OCI-LY7 (cell line): ENCODE measurements around the gene PARVB.

Experiments used
- CTCF ChIP-seq: fragments of 200-600 bp; sonication (generic); conservative IDR thresholded peaks from 2 replicates; pipeline ENCODE4 v1.5.1; 2014; ENCODE audit warnings: mild to moderate bottlenecking, antibody characterized with exemption, low read length, moderate library complexity, mixed read lengths
- EZH2phosphoT487 ChIP-seq: fragments of 200-600 bp; sonication (generic); IDR thresholded peaks from 2 replicates; pipeline ENCODE4 v1.6.1; 2018; ENCODE audit warnings: low read depth, borderline replicate concordance, mild to moderate bottlenecking, mixed run types, antibody characterized with exemption, low read length, moderate library complexity, mixed read lengths

- TF ChIP-seq CTCF, result no peak
- TF ChIP-seq EZH2phosphoT487, result no peak
These were observed 5.5 kb upstream of the PARVB start for GRCh38 chr22:44018594-44018993.
